Measurements from ENCODE around the gene CCDC188. TPM values are rescaled to one million over a fixed set of nuclear protein-coding genes. Genes with fewer than 3 reads are reported as not detected.

Gene CCDC188
- total RNA-seq, 1 experiment from 2014 or later, result not detected

- H3K4me1 ChIP-seq (replicated peaks; ENCODE audit: insufficient read depth), result no peaks in the 10 kb centered on the region
- H3K79me2 ChIP-seq (ENCODE audit: low read depth), result no peaks in the 10 kb centered on the region
- no peaks in the 10 kb centered on the region for H3K9me2 ChIP-seq (ENCODE audit: insufficient read depth)
- H2AFZ ChIP-seq, result no peak overlapping the region
- BruUV-seq (replicated peaks), result no TSS peak
- H3K4me3 ChIP-seq, result no peak overlapping the region
- no peak for DNase-seq
- TF ChIP-seq EZH2 (IDR thresholded peaks at IDR 0.05; ENCODE audit: low read depth), result no peak
- no peak for TF ChIP-seq CTCF (conservative IDR thresholded peaks at IDR 0.05)
- H3K27me3 ChIP-seq (ENCODE audit: insufficient read depth, low read depth), result peaks cover 2% of the 10 kb centered on the region; the same call in 1 of the 2 replicates
- H3K36me3 ChIP-seq (ENCODE audit: low read depth), result no peaks in the 10 kb centered on the region
- POLR2A ChIA-PET (ENCODE audit: unreplicated experiment), result interaction anchor here (0.5 to 0.6 kb wide), 2 partner anchors 13 to 405 kb away, joined by 3 to 7 read pairs; no protein-coding TSS in a partner anchor
- H3K4me2 ChIP-seq, result no peak overlapping the region
- no peaks in the 10 kb centered on the region for H4K20me1 ChIP-seq (ENCODE audit: insufficient read depth)
- intact Hi-C loops (cut with micrococcal nuclease; ENCODE audit: unreplicated experiment), result no loop called here
- CTCF ChIA-PET, result no interaction called here
- H3K9me3 ChIP-seq (ENCODE audit: insufficient read depth, low read depth), result no peaks in the 10 kb centered on the region
- H3K27ac ChIP-seq, result no peak overlapping the region
- H3F3A ChIP-seq (ENCODE audit: insufficient read depth, low read depth), result no peaks in the 10 kb centered on the region
Measured at GRCh38 chr22:20186871-20187546, 36.2 kb upstream of the CCDC188 start.

GRCh38 chr22:20186183-20186870 is 35.5 kb upstream of the CCDC188 start:
- no peaks in the 10 kb centered on the region for H3K4me1 ChIP-seq (replicated peaks; ENCODE audit: insufficient read depth)
- no peaks in the 10 kb centered on the region for H3K9me3 ChIP-seq (ENCODE audit: insufficient read depth, low read depth)
- CTCF ChIA-PET, result no interaction called here
- H4K20me1 ChIP-seq (ENCODE audit: insufficient read depth), result no peaks in the 10 kb centered on the region
- no peak for DNase-seq
- POLR2A ChIA-PET (ENCODE audit: unreplicated experiment), result interaction anchor here (0.5 kb wide), 1 partner anchor 405 kb away, joined by 7 read pairs; no protein-coding TSS in a partner anchor
- no peaks in the 10 kb centered on the region for H3K79me2 ChIP-seq (ENCODE audit: low read depth)
- no TSS peak for BruUV-seq (replicated peaks)
- no peak overlapping the region for H3K4me3 ChIP-seq
- H2AFZ ChIP-seq, result no peak overlapping the region
- TF ChIP-seq EZH2 (IDR thresholded peaks at IDR 0.05; ENCODE audit: low read depth) (no peak), CTCF (conservative IDR thresholded peaks at IDR 0.05) (no peak)
- no peaks in the 10 kb centered on the region for H3F3A ChIP-seq (ENCODE audit: insufficient read depth, low read depth)
- peaks cover 9% of the 10 kb centered on the region; the same call in 1 of the 2 replicates for H3K27me3 ChIP-seq (ENCODE audit: insufficient read depth, low read depth)
- no peak overlapping the region for H3K27ac ChIP-seq
- no peaks in the 10 kb centered on the region for H3K9me2 ChIP-seq (ENCODE audit: insufficient read depth)
- H3K36me3 ChIP-seq (ENCODE audit: low read depth), result no peaks in the 10 kb centered on the region
- no peak overlapping the region for H3K4me2 ChIP-seq
- intact Hi-C loops (cut with micrococcal nuclease; ENCODE audit: unreplicated experiment), result no loop called here

- no peak overlapping the region for H3K4me3 ChIP-seq
- no peak overlapping the region for H3K27ac ChIP-seq
- H3K4me2 ChIP-seq, result no peak overlapping the region
- H3K9me2 ChIP-seq (ENCODE audit: insufficient read depth), result no peaks in the 10 kb centered on the region
- no peaks in the 10 kb centered on the region for H3K9me3 ChIP-seq (ENCODE audit: insufficient read depth, low read depth)
- H3F3A ChIP-seq (ENCODE audit: insufficient read depth, low read depth), result no peaks in the 10 kb centered on the region
- ChIA-PET POLR2A (ENCODE audit: unreplicated experiment) (no interaction called here), CTCF (no interaction called here)
- no peaks in the 10 kb centered on the region for H3K36me3 ChIP-seq (ENCODE audit: low read depth)
- peaks cover 13% of the 10 kb centered on the region; the same call in 1 of the 2 replicates for H3K27me3 ChIP-seq (ENCODE audit: insufficient read depth, low read depth)
- no peaks in the 10 kb centered on the region for H3K79me2 ChIP-seq (ENCODE audit: low read depth)
- no peak for DNase-seq
- H4K20me1 ChIP-seq (ENCODE audit: insufficient read depth), result no peaks in the 10 kb centered on the region
- H3K4me1 ChIP-seq (replicated peaks; ENCODE audit: insufficient read depth), result no peaks in the 10 kb centered on the region
- intact Hi-C loops (cut with micrococcal nuclease; ENCODE audit: unreplicated experiment), result no loop called here
- BruUV-seq (replicated peaks), result no TSS peak
- no peak overlapping the region for H2AFZ ChIP-seq
- TF ChIP-seq CTCF (conservative IDR thresholded peaks at IDR 0.05) (no peak), EZH2 (IDR thresholded peaks at IDR 0.05; ENCODE audit: low read depth) (no peak)
Measured at GRCh38 chr22:20185750-20186149, 34.9 kb upstream of the CCDC188 start.
